HCT116 (cell line): ENCODE measurements around the gene TRIM69. TPM values are rescaled to one million over a fixed set of nuclear protein-coding genes. Genes with fewer than 3 reads are reported as not detected.

Experiments used
- ATAC-seq: fragments of 200-7000 bp; cut with Tn5 transposase; 2 replicates; pipeline ENCODE4 v1.9.1; 2020; ENCODE audit warnings: mild to moderate bottlenecking, moderate library complexity
- BruUV-seq: library from RNA; stranded (reverse); fragments of 400-500 nt; replicated peaks from 2 replicates; lab custom pipeline; 2021; lab: Mats Ljungman, UMichigan
- CTCF ChIA-PET: fragments of 300-600 bp; sonication (Branson Sonifier 250); formaldehyde crosslinking; loops from one replicate; lab custom pipeline; 2021; ENCODE audit warnings: antibody characterized with exemption; lab: Charles Lee
- POLR2A ChIA-PET: fragments of 300-600, 350-600 bp; sonication (Branson Sonifier 250); formaldehyde crosslinking; loops from one replicate; lab custom pipeline; 2021; ENCODE audit warnings: antibody characterized with exemption; lab: Charles Lee
- RAD21 ChIA-PET, 2 experiments: fragments of 300-600 bp; sonication (Branson Sonifier 250); formaldehyde crosslinking; loops; one replicate each; lab custom pipeline; 2023; ENCODE audit warnings: low total read pairs in 2 of 2; ENCODE audit not compliant: uncharacterized antibody in 2 of 2, unreplicated experiment in 2 of 2, low non-redundant PET in 1 of 2; lab: Charles Lee
- DNase-seq: peaks from one replicate; pipeline ENCODE4 v3.0.0-alpha.2; 2010; ENCODE audit warnings: low read depth, low spot score
- H2AFZ ChIP-seq: fragments of 200-600 bp; shearing (Covaris generic), sonication (generic); 2 replicates; pipeline ENCODE4 v1.6.1; 2017; ENCODE audit warnings: low read depth, mixed run types, mixed read lengths, antibody characterized with exemption, low read length; ENCODE audit not compliant: poor library complexity, severe bottlenecking
- H3K27ac ChIP-seq: 2 replicates; pipeline ENCODE4 v1.5.1; 2012; ENCODE audit warnings: low read depth, low read length
- H3K27me3 ChIP-seq: fragments of 200-600 bp; sonication (generic); 2 replicates; pipeline ENCODE4 v1.6.1; 2016; ENCODE audit warnings: mixed run types, low read length, mixed read lengths; ENCODE audit not compliant: insufficient read depth
- H3K36me3 ChIP-seq, 2 experiments: fragments of 200-500 bp in 1 of 2; fragments of 200-600 bp in 1 of 2; sonication (Bioruptor generic) in 1 of 2; sonication (generic) in 1 of 2; 2 replicates each; pipeline versions ENCODE4 v1.5.1 to v1.6.1; 2014 to 2016; ENCODE audit warnings: low read length in 2 of 2, inconsistent platforms in 1 of 2, mixed read lengths in 1 of 2, mixed run types in 1 of 2; ENCODE audit not compliant: insufficient read depth in 2 of 2, control insufficient read depth in 1 of 2
- H3K4me1 ChIP-seq, 2 experiments: fragments of 200-600 bp in 1 of 2; sonication (generic) in 1 of 2; 2 replicates each; pipeline versions ENCODE4 v1.5.1 to v1.6.1; 2012 to 2017; ENCODE audit warnings: low read length in 2 of 2, inconsistent platforms in 1 of 2, mild to moderate bottlenecking in 1 of 2, mixed read lengths in 1 of 2, mixed run types in 1 of 2, moderate library complexity in 1 of 2; ENCODE audit not compliant: insufficient read depth in 2 of 2, control insufficient read depth in 1 of 2
- H3K4me2 ChIP-seq: fragments of 200-600 bp; sonication (generic); 2 replicates; pipeline ENCODE4 v1.6.1; 2017; ENCODE audit warnings: mixed run types, low read length, mixed read lengths
- H3K4me3 ChIP-seq, 2 experiments: fragments of 200-600 bp in 1 of 2; sonication (generic) in 1 of 2; replicated peaks in 1 of 2; 2 replicates each; pipeline ENCODE4 v1.5.1; 2011 to 2016; ENCODE audit warnings: low read length in 2 of 2, control low read depth in 1 of 2, low read depth in 1 of 2, mild to moderate bottlenecking in 1 of 2, mixed read lengths in 1 of 2, mixed run types in 1 of 2
- H3K79me2 ChIP-seq: fragments of 200-600 bp; sonication (generic); 2 replicates; pipeline ENCODE4 v1.6.1; 2017; ENCODE audit warnings: mild to moderate bottlenecking, mixed run types, low read length, moderate library complexity, mixed read lengths; ENCODE audit not compliant: insufficient read depth
- H3K9ac ChIP-seq: fragments of 200-600 bp; sonication (generic); 2 replicates; pipeline ENCODE4 v1.6.1; 2016; ENCODE audit warnings: low read length, mixed read lengths
- H3K9me2 ChIP-seq: fragments of 200-600 bp; sonication (generic), shearing (Covaris generic); 2 replicates; pipeline ENCODE4 v1.6.1; 2017; ENCODE audit warnings: mixed run types, mild to moderate bottlenecking, moderate library complexity; ENCODE audit not compliant: insufficient read depth
- H3K9me3 ChIP-seq, 2 experiments: fragments of 200-500 bp in 1 of 2; fragments of 200-600 bp in 1 of 2; sonication (Bioruptor generic) in 1 of 2; sonication (generic) in 1 of 2; 2 replicates each; pipeline ENCODE4 v1.6.1; 2014 to 2017; ENCODE audit warnings: low read length in 2 of 2, mixed read lengths in 2 of 2, inconsistent platforms in 1 of 2, low read depth in 1 of 2, mild to moderate bottlenecking in 1 of 2, mixed run types in 1 of 2, moderate library complexity in 1 of 2; ENCODE audit not compliant: control insufficient read depth in 1 of 2, insufficient read depth in 1 of 2
- H4K20me1 ChIP-seq: fragments of 200-600 bp; sonication (generic), shearing (Covaris generic); 2 replicates; pipeline ENCODE4 v1.6.1; 2017; ENCODE audit warnings: mixed run types, mild to moderate bottlenecking, moderate library complexity; ENCODE audit not compliant: insufficient read depth
- CBX3 ChIP-seq: IDR thresholded peaks from 2 replicates; pipeline ENCODE4 v1.6.1; 2012; ENCODE audit warnings: low read depth
- CEBPB ChIP-seq: IDR thresholded peaks from 2 replicates; pipeline ENCODE4 v1.6.1; 2012; ENCODE audit warnings: low read depth
- ELF1 ChIP-seq: IDR thresholded peaks from 2 replicates; pipeline ENCODE4 v1.6.1; 2012; ENCODE audit warnings: low read depth, borderline replicate concordance
- EZH2 ChIP-seq: fragments of 200-600 bp; sonication (generic); IDR thresholded peaks from 2 replicates; pipeline ENCODE4 v1.6.1; 2017; ENCODE audit warnings: antibody characterized with exemption, mixed run types
- EZH2phosphoT487 ChIP-seq: fragments of 200-600 bp; IDR thresholded peaks from 2 replicates; pipeline ENCODE4 v1.6.1; 2018; ENCODE audit warnings: antibody characterized with exemption, borderline replicate concordance
- FOSL1 ChIP-seq: IDR thresholded peaks from 2 replicates; pipeline ENCODE4 v1.6.1; 2012; ENCODE audit warnings: low read depth
- JUND ChIP-seq: IDR thresholded peaks from 2 replicates; pipeline ENCODE4 v1.6.1; 2012
- POLR2A ChIP-seq: IDR thresholded peaks from 2 replicates; pipeline ENCODE4 v1.7.0; 2011; ENCODE audit warnings: borderline replicate concordance; ENCODE audit not compliant: insufficient read depth, insufficient read length; ENCODE audit errors: extremely low read depth
- POLR2AphosphoS5 ChIP-seq: IDR thresholded peaks from 2 replicates; pipeline ENCODE4 v1.6.1; 2011; ENCODE audit warnings: mild to moderate bottlenecking, low read depth, low read length, moderate library complexity
- SIN3A ChIP-seq: IDR thresholded peaks from 2 replicates; pipeline ENCODE4 v1.6.1; 2012; ENCODE audit warnings: low read depth
- SP1 ChIP-seq: IDR thresholded peaks from 2 replicates; pipeline ENCODE4 v1.6.1; 2012; ENCODE audit warnings: low read depth
- SRF ChIP-seq: IDR thresholded peaks from 2 replicates; pipeline ENCODE4 v1.6.1; 2012; ENCODE audit warnings: low read depth
- TCF7L2 ChIP-seq: IDR thresholded peaks from 2 replicates; pipeline ENCODE4 v1.7.0; 2011; ENCODE audit warnings: borderline replicate concordance, inconsistent platforms; ENCODE audit not compliant: insufficient read depth, insufficient read length; ENCODE audit errors: extremely low read depth
- intact Hi-C: fragments of 100-400 bp; cut with micrococcal nuclease; formaldehyde crosslinking; loops from 2 replicates; pipeline ENCODE4 v1.10.0; 2022
- total RNA-seq: library from RNA; stranded (reverse); gene quantifications from one replicate; pipeline ENCODE4 v1.2.1, GENCODE V29; 2021; ENCODE audit not compliant: unreplicated experiment
- TF ChIP-seq, protein P1 (sequence below): IDR thresholded peaks from 2 replicates; pipeline ENCODE4 v1.6.1; 2012
- TF ChIP-seq, protein P2 (sequence below): IDR thresholded peaks from 2 replicates; pipeline ENCODE4 v1.6.1; 2012
- TF ChIP-seq, protein P3 (sequence below): IDR thresholded peaks from 2 replicates; pipeline ENCODE4 v1.6.1; 2011; ENCODE audit warnings: mild to moderate bottlenecking, low read length, moderate library complexity; ENCODE audit not compliant: insufficient replicate concordance; ENCODE audit errors: extremely low read depth

Gene TRIM69
- total RNA-seq, 1 experiment from 2014 or later: 13.0 TPM

DNA sequence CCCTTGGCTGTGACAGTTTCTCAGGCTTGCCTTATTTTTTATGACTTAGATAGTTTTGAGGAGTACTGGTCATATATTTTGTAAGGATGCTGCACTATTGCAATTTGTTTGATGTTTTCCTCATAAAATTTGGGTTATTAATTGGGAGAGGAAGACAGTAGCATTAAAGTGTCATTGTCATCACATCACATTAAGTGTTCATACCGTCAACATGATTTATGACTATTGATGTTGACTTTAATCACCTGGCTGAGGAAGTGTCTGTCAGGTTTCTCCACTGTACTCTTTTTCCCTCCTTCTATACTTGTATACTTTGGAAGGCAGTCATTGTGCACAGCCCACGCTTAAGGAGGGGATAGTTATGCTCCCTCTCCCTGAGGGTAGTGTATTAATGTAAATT lies 26.9 kb downstream of the TRIM69 start:
- intact Hi-C loops: no loop called here
- no peak overlapping the region for H3K4me2 ChIP-seq
- no peaks in the 10 kb centered on the region for H3K36me3 ChIP-seq
- no peak for DNase-seq
- H3K27me3 ChIP-seq: 0 out of 2 replicates have a peak, but pooled peaks cover 2% of the 10 kb centered on the region
- no peak overlapping the region for H3K4me3 ChIP-seq
- H3K79me2 ChIP-seq: no peaks in the 10 kb centered on the region
- ChIA-PET CTCF (no interaction called here), POLR2A (no interaction called here), RAD21 (no interaction called here)
- H3K9me3 ChIP-seq: no peaks in the 10 kb centered on the region
- no TSS peak for BruUV-seq
- H4K20me1 ChIP-seq: no peaks in the 10 kb centered on the region
- no peak overlapping the region for H3K9ac ChIP-seq
- H3K4me1 ChIP-seq: no peaks in the 10 kb centered on the region
- no peak overlapping the region for H3K27ac ChIP-seq
- no peak overlapping the region for H2AFZ ChIP-seq
- ATAC-seq: no peak
- no peak for TF ChIP-seq CEBPB
- no peak for TF ChIP-seq CBX3
- TF ChIP-seq TCF7L2: no peak
- TF ChIP-seq ELF1: no peak
- TF ChIP-seq, protein P1, sequence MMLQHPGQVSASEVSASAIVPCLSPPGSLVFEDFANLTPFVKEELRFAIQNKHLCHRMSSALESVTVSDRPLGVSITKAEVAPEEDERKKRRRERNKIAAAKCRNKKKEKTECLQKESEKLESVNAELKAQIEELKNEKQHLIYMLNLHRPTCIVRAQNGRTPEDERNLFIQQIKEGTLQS: no peak
- H3K9me2 ChIP-seq: no peaks in the 10 kb centered on the region

DNA sequence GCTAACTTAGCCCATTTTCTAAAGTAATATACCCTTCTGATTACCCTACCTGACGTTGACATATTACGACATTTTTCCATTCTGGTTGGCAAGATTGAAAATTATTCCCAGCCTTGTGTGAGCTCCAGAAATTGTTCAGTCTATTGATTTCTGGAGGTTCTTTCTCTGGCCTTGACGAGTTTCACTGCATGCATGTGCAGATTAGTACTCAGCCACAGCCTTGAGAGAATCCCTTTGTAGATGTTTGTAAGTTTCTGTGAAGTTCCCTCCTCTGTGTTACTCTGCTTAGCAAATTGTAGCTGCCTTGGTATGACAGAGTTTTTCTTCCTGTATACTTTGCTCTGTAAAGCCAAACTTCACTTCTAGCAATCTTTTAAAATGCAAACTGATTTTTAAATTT lies 27.5 kb downstream of the TRIM69 start:
- no peaks in the 10 kb centered on the region for H3K36me3 ChIP-seq
- no peak overlapping the region for H3K4me3 ChIP-seq
- no peaks in the 10 kb centered on the region for H3K9me3 ChIP-seq
- no peaks in the 10 kb centered on the region for H4K20me1 ChIP-seq
- no peak overlapping the region for H3K4me2 ChIP-seq
- no peaks in the 10 kb centered on the region for H3K79me2 ChIP-seq
- H2AFZ ChIP-seq: no peak overlapping the region
- ChIA-PET POLR2A (no interaction called here), CTCF (no interaction called here), RAD21 (no interaction called here)
- H3K4me1 ChIP-seq: no peaks in the 10 kb centered on the region
- BruUV-seq: no TSS peak
- H3K9ac ChIP-seq: no peak overlapping the region
- intact Hi-C loops: no loop called here
- no peak overlapping the region for H3K27ac ChIP-seq
- ATAC-seq (no peak), DNase-seq (no peak)
- H3K27me3 ChIP-seq: no peaks in the 10 kb centered on the region
- TF ChIP-seq EZH2phosphoT487 (no peak), CEBPB (no peak), JUND (no peak), SP1 (no peak), SRF (no peak), POLR2A (no peak), FOSL1 (no peak), EZH2 (no peak), CBX3 (no peak), ELF1 (no peak), SIN3A (no peak), POLR2AphosphoS5 (no peak)
- TF ChIP-seq, protein P1: no peak
- TF ChIP-seq, protein P2, sequence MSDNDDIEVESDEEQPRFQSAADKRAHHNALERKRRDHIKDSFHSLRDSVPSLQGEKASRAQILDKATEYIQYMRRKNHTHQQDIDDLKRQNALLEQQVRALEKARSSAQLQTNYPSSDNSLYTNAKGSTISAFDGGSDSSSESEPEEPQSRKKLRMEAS: no peak
- TF ChIP-seq, protein P3, sequence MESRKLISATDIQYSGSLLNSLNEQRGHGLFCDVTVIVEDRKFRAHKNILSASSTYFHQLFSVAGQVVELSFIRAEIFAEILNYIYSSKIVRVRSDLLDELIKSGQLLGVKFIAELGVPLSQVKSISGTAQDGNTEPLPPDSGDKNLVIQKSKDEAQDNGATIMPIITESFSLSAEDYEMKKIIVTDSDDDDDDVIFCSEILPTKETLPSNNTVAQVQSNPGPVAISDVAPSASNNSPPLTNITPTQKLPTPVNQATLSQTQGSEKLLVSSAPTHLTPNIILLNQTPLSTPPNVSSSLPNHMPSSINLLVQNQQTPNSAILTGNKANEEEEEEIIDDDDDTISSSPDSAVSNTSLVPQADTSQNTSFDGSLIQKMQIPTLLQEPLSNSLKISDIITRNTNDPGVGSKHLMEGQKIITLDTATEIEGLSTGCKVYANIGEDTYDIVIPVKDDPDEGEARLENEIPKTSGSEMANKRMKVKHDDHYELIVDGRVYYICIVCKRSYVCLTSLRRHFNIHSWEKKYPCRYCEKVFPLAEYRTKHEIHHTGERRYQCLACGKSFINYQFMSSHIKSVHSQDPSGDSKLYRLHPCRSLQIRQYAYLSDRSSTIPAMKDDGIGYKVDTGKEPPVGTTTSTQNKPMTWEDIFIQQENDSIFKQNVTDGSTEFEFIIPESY: no peak
- TF ChIP-seq, all 23 proteins: peak for 0
- H3K9me2 ChIP-seq: no peaks in the 10 kb centered on the region
